GM23338 (cell line): ENCODE data around the gene PAPOLB.

Source experiments
- CREB1 ChIP-seq: fragments of 250-450 bp; sonication (Bioruptor Pico); IDR thresholded peaks from 2 replicates; pipeline ENCODE4 v1.5.0; 2020; ENCODE audit warnings: low read depth, mild to moderate bottlenecking, moderate library complexity
- EZH2 ChIP-seq: fragments of 200-600 bp; sonication (generic); IDR thresholded peaks from one replicate; pipeline ENCODE4 v1.8.0; 2017; ENCODE audit warnings: antibody characterized with exemption, mild to moderate bottlenecking, low read depth; ENCODE audit not compliant: unreplicated experiment
- EZH2phosphoT487 ChIP-seq: fragments of 200-600 bp; sonication (generic); IDR thresholded peaks from one replicate; pipeline ENCODE4 v1.8.1; 2018; ENCODE audit warnings: antibody characterized with exemption; ENCODE audit not compliant: unreplicated experiment
- JUNB ChIP-seq: IDR thresholded peaks from one replicate; pipeline ENCODE4 v1.6.1; 2016; ENCODE audit warnings: antibody characterized with exemption; ENCODE audit not compliant: unreplicated experiment
- NANOG ChIP-seq: IDR thresholded peaks from 2 replicates; pipeline ENCODE4 v1.6.1; 2016; ENCODE audit warnings: antibody characterized with exemption, borderline replicate concordance
- POLR2AphosphoS5 ChIP-seq: IDR thresholded peaks from 2 replicates; pipeline ENCODE4 v1.6.1; 2016; ENCODE audit warnings: antibody characterized with exemption, low read depth
- STAT1 ChIP-seq: IDR thresholded peaks from one replicate; pipeline ENCODE4 v1.6.1; 2016; ENCODE audit warnings: antibody characterized with exemption; ENCODE audit not compliant: unreplicated experiment
- ZNF114 ChIP-seq: fragments of 250-450 bp; sonication (Bioruptor Pico); IDR thresholded peaks from 2 replicates; pipeline ENCODE4 v1.5.0; 2020; ENCODE audit warnings: mild to moderate bottlenecking, moderate library complexity
- ZNF331 ChIP-seq: fragments of 250-450 bp; sonication (Bioruptor Pico); IDR thresholded peaks from 2 replicates; pipeline ENCODE4 v1.5.0; 2020; ENCODE audit warnings: low read depth, mild to moderate bottlenecking, moderate library complexity
- TF ChIP-seq, protein P1 (sequence below), 2 experiments: fragments of 200-600 bp in 1 of 2; sonication (generic) in 1 of 2; conservative IDR thresholded peaks; 2 replicates each; pipeline versions ENCODE4 v1.5.1 to v1.6.1; 2016 to 2017; ENCODE audit warnings: antibody characterized with exemption in 2 of 2, low read depth in 2 of 2, mild to moderate bottlenecking in 2 of 2, moderate library complexity in 1 of 2
- TF ChIP-seq, protein P2 (sequence below): IDR thresholded peaks from one replicate; pipeline ENCODE4 v1.6.1; 2018; ENCODE audit warnings: antibody characterized with exemption; ENCODE audit not compliant: unreplicated experiment
- TF ChIP-seq, protein P3 (sequence below): IDR thresholded peaks from 2 replicates; pipeline ENCODE4 v1.6.1; 2016; ENCODE audit warnings: antibody characterized with exemption
- TF ChIP-seq, protein P4 (sequence below): fragments of 250-450 bp; sonication (Bioruptor Pico); IDR thresholded peaks from 2 replicates; pipeline ENCODE4 v1.5.0; 2020; ENCODE audit warnings: mild to moderate bottlenecking, moderate library complexity

DNA sequence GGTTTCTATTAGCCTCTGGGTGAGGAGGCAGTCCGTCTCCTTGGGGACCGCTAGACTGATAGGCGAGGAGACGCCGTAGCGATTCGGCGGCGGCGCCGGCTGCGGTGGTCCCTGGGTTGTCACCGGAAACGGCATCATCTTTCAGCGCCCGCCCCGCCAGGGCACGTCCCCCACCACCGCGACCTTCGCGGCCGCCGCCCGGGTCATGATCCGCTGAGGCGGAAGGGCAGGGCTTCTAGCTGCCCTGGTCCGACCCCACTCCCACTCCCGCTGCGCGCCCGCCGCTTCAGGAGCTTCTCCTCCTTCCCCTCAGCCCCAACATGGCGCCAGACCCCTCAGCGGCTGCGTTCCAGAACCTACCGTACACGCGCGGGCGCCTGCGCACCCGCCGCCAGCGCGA is at the start of gene PAPOLB:
- TF ChIP-seq, protein P1, sequence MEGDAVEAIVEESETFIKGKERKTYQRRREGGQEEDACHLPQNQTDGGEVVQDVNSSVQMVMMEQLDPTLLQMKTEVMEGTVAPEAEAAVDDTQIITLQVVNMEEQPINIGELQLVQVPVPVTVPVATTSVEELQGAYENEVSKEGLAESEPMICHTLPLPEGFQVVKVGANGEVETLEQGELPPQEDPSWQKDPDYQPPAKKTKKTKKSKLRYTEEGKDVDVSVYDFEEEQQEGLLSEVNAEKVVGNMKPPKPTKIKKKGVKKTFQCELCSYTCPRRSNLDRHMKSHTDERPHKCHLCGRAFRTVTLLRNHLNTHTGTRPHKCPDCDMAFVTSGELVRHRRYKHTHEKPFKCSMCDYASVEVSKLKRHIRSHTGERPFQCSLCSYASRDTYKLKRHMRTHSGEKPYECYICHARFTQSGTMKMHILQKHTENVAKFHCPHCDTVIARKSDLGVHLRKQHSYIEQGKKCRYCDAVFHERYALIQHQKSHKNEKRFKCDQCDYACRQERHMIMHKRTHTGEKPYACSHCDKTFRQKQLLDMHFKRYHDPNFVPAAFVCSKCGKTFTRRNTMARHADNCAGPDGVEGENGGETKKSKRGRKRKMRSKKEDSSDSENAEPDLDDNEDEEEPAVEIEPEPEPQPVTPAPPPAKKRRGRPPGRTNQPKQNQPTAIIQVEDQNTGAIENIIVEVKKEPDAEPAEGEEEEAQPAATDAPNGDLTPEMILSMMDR (conservative IDR thresholded peaks at IDR 0.05; ENCODE audit: low read depth in 2 of 2) = no peak
- no peak for TF ChIP-seq NANOG
- TF ChIP-seq POLR2AphosphoS5 = peak; percentile 37; the same call in 1 of the 2 replicates
- no peak for TF ChIP-seq EZH2phosphoT487
- no peak for TF ChIP-seq CREB1 (CRISPR knock-in tag)
- TF ChIP-seq EZH2 = no peak
- TF ChIP-seq, protein P2, sequence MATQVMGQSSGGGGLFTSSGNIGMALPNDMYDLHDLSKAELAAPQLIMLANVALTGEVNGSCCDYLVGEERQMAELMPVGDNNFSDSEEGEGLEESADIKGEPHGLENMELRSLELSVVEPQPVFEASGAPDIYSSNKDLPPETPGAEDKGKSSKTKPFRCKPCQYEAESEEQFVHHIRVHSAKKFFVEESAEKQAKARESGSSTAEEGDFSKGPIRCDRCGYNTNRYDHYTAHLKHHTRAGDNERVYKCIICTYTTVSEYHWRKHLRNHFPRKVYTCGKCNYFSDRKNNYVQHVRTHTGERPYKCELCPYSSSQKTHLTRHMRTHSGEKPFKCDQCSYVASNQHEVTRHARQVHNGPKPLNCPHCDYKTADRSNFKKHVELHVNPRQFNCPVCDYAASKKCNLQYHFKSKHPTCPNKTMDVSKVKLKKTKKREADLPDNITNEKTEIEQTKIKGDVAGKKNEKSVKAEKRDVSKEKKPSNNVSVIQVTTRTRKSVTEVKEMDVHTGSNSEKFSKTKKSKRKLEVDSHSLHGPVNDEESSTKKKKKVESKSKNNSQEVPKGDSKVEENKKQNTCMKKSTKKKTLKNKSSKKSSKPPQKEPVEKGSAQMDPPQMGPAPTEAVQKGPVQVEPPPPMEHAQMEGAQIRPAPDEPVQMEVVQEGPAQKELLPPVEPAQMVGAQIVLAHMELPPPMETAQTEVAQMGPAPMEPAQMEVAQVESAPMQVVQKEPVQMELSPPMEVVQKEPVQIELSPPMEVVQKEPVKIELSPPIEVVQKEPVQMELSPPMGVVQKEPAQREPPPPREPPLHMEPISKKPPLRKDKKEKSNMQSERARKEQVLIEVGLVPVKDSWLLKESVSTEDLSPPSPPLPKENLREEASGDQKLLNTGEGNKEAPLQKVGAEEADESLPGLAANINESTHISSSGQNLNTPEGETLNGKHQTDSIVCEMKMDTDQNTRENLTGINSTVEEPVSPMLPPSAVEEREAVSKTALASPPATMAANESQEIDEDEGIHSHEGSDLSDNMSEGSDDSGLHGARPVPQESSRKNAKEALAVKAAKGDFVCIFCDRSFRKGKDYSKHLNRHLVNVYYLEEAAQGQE = no peak
- TF ChIP-seq STAT1 = no peak
- TF ChIP-seq, protein P3, sequence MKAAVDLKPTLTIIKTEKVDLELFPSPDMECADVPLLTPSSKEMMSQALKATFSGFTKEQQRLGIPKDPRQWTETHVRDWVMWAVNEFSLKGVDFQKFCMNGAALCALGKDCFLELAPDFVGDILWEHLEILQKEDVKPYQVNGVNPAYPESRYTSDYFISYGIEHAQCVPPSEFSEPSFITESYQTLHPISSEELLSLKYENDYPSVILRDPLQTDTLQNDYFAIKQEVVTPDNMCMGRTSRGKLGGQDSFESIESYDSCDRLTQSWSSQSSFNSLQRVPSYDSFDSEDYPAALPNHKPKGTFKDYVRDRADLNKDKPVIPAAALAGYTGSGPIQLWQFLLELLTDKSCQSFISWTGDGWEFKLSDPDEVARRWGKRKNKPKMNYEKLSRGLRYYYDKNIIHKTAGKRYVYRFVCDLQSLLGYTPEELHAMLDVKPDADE = no peak
- TF ChIP-seq ZNF331 (CRISPR knock-in tag) = no peak
- TF ChIP-seq JUNB = no peak
- no peak for TF ChIP-seq ZNF114
- TF ChIP-seq, protein P4, sequence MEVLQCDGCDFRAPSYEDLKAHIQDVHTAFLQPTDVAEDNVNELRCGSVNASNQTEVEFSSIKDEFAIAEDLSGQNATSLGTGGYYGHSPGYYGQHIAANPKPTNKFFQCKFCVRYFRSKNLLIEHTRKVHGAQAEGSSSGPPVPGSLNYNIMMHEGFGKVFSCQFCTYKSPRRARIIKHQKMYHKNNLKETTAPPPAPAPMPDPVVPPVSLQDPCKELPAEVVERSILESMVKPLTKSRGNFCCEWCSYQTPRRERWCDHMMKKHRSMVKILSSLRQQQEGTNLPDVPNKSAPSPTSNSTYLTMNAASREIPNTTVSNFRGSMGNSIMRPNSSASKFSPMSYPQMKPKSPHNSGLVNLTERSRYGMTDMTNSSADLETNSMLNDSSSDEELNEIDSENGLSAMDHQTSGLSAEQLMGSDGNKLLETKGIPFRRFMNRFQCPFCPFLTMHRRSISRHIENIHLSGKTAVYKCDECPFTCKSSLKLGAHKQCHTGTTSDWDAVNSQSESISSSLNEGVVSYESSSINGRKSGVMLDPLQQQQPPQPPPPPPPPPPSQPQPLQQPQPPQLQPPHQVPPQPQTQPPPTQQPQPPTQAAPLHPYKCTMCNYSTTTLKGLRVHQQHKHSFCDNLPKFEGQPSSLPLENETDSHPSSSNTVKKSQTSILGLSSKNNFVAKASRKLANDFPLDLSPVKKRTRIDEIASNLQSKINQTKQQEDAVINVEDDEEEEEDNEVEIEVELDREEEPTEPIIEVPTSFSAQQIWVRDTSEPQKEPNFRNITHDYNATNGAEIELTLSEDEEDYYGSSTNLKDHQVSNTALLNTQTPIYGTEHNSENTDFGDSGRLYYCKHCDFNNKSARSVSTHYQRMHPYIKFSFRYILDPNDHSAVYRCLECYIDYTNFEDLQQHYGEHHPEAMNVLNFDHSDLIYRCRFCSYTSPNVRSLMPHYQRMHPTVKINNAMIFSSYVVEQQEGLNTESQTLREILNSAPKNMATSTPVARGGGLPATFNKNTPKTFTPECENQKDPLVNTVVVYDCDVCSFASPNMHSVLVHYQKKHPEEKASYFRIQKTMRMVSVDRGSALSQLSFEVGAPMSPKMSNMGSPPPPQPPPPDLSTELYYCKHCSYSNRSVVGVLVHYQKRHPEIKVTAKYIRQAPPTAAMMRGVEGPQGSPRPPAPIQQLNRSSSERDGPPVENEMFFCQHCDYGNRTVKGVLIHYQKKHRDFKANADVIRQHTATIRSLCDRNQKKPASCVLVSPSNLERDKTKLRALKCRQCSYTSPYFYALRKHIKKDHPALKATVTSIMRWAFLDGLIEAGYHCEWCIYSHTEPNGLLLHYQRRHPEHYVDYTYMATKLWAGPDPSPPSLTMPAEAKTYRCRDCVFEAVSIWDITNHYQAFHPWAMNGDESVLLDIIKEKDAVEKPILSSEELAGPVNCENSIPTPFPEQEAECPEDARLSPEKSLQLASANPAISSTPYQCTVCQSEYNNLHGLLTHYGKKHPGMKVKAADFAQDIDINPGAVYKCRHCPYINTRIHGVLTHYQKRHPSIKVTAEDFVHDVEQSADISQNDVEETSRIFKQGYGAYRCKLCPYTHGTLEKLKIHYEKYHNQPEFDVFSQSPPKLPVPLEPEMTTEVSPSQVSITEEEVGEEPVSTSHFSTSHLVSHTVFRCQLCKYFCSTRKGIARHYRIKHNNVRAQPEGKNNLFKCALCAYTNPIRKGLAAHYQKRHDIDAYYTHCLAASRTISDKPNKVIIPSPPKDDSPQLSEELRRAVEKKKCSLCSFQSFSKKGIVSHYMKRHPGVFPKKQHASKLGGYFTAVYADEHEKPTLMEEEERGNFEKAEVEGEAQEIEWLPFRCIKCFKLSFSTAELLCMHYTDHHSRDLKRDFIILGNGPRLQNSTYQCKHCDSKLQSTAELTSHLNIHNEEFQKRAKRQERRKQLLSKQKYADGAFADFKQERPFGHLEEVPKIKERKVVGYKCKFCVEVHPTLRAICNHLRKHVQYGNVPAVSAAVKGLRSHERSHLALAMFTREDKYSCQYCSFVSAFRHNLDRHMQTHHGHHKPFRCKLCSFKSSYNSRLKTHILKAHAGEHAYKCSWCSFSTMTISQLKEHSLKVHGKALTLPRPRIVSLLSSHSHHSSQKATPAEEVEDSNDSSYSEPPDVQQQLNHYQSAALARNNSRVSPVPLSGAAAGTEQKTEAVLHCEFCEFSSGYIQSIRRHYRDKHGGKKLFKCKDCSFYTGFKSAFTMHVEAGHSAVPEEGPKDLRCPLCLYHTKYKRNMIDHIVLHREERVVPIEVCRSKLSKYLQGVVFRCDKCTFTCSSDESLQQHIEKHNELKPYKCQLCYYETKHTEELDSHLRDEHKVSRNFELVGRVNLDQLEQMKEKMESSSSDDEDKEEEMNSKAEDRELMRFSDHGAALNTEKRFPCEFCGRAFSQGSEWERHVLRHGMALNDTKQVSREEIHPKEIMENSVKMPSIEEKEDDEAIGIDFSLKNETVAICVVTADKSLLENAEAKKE (CRISPR knock-in tag) = no peak
